HG03039 (cell line): ENCODE results near the gene SUV39H2.
"Not testable (repeated sequence)": the region's sequence is repeated elsewhere in the genome, so short reads cannot be mapped to it uniquely, and the experiment has no call there.

ENCODE experiments used
- ATAC-seq: cut with Tn5 transposase; IDR thresholded peaks from one replicate; pipeline ENCODE4 v1.9.1; 2021; ENCODE audit warnings: mild to moderate bottlenecking, moderate library complexity; ENCODE audit not compliant: unreplicated experiment

The SUV39H2 gene, protein sequence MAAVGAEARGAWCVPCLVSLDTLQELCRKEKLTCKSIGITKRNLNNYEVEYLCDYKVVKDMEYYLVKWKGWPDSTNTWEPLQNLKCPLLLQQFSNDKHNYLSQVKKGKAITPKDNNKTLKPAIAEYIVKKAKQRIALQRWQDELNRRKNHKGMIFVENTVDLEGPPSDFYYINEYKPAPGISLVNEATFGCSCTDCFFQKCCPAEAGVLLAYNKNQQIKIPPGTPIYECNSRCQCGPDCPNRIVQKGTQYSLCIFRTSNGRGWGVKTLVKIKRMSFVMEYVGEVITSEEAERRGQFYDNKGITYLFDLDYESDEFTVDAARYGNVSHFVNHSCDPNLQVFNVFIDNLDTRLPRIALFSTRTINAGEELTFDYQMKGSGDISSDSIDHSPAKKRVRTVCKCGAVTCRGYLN

DNA sequence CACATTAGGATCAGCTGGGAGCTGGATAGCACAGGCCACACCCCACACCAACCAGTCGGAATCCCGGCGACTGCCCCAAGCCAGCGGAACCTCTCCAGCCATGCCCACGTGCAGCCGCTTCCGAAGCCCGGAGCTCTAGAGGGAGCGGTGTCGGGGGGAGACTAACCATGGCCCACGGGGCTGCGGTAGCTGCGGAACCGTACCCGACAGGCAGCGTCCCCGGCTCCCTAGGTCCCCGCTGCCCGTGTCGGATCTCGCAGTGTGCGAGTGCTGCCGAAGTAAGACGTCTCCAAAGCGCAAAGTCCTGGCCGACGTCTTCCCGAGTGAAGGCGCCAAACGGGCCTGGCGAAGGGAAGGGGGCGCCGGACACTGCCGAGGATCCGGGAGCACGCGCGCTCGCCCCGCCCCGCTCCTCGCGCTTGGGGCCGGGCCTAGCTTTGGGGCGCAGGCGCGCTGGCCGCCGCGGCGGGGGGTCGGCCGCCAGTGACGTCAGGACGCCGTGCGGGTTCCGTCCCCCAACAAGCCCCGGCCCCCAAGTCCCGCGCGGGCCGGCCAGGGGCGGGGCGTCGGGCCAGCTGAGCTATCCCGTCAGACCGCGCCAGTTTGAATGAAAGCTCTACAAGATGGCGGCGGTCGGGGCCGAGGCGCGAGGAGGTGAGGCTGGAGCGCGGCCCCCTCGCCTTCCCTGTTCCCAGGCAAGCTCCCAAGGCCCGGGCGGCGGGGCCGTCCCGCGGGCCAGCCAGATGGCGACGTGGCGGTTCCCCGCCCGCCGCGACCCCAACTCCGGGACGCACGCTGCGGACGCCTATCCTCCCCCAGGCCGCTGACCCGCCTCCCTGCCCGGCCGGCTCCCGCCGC is at the start of gene SUV39H2:
Gene SUV39H2 (plus strand): TSS at position 601 of the 858 bp plus-strand sequence. CDS start 23 bp downstream, at position 624.
- ATAC-seq, result peak; percentile 86

DNA sequence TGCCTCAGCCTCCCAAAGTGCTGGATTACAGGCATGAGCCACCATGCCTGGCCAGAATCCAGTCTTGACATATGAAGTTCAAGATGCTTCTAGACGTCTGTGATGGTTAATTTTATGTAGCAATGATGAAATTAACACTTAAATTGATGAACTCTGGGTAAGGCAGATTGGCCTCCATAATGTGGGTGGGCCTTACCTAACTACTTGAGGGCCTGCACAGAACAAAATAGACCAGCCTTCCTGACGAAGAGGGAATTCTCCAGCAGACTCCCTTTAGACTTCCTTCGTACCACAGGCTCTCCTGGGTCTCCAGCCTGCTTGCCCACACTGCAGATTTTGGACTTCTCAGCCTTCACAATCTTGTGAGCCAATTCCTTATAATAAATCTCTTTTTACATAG is 45.6 kb upstream of the SUV39H2 start:
- ATAC-seq, result no peak

DNA sequence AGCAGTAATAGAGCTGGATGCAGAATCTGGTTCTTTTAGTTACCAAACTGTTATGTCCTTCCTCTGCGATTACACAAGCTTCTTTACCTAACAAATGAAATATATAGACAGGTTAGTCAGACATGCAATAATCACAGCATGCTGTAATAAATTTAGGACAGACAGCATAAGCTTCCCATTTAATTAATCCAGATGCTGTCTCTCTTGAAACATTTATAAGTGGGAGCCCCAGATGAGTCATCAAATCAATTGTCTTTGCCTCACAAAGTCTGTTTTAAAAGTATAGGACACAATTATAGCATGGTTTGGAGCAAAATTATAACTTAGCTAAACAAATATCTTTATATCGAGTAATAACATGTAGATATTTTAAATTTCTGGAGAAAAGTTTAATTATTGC is 42.5 kb upstream of the SUV39H2 start:
- no peak for ATAC-seq

DNA sequence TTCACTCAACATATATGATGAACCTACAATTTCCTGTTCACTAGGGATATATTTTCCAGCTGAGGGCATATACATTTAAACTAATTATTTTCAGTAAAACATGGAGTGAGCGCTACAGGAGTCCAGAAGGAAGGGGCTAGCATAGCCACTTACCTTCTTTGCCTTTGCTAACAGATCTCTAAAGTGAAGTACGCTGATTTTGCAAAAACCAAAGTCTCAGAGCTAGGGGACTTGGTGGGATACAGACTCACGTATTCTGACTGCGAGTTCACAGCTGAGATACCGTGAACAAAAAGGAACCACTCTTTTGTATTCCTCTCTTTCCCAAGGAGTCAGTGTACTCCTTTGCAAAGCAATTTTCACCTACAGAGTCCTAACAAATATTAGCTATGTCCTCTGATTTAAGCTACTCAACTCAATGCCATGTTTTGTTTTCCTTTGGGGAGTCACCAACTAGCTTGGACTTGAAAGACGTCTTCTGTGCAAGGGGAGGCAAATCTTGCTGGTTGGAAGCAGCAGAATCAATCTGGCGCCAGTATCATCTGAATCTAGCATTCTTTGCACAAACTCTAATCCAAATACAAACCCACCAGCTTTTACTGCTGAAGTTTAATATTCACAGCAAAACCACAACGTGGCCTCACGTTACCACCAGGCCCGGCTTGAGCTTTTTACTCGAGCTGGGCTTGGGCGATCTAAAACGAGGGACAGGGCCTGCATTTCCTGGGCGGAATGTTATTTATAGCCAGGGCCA is 41.5 kb upstream of the SUV39H2 start:
- no peak for ATAC-seq

DNA sequence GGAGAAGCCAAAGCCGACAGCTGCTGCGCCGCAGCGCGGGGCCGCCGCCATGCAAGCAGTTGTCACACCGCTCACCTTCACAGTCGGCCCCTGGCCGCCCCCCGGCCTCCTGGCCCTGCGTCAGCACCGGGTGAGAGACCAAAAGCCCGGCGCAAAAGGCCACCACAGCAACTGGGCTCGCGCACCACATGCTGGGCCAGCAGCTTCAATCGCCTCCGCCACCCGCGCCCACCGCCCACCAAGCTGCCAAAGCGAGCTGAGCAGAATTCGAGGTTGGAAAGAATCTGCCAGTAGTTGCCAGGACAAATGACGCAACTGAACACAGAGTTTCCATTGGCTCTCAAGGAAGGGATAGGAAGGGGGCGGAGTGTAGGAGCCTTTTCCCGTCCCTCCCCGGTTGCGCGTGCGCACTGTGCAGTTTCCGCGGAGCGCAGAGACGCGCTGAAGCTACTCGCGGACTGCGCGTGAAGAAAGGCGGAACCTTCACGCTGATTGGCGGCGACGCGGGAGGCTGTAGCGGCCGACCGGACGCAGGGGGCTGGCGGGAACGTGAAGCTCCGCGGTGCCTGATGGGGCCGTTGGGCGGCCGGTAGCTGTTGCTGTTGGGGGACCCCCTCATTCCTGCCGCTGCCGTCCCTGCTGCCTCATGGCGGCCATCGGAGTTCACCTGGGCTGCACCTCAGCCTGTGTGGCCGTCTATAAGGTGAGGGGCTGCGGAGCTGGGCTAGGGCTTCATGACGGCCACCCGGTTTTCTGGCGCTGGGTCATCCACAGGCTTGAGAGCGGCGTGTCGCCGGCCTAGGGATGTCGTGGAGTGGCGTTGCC is 40.7 kb upstream of the SUV39H2 start, which contains the start of the genes CDNF, HSPA14 and MSANTD7:
Gene CDNF (minus strand): TSS at position 281 of the 825 bp plus-strand sequence. CDS start 91 bp downstream, at position 190.
Gene HSPA14 (plus strand): TSS at position 550 of the 825 bp plus-strand sequence. CDS start 97 bp downstream, at position 647.
Gene MSANTD7 (plus strand): TSS at position 550 of the 825 bp plus-strand sequence. CDS start 3,979 bp downstream, outside the sequence.
- peak; percentile 93 for ATAC-seq

DNA sequence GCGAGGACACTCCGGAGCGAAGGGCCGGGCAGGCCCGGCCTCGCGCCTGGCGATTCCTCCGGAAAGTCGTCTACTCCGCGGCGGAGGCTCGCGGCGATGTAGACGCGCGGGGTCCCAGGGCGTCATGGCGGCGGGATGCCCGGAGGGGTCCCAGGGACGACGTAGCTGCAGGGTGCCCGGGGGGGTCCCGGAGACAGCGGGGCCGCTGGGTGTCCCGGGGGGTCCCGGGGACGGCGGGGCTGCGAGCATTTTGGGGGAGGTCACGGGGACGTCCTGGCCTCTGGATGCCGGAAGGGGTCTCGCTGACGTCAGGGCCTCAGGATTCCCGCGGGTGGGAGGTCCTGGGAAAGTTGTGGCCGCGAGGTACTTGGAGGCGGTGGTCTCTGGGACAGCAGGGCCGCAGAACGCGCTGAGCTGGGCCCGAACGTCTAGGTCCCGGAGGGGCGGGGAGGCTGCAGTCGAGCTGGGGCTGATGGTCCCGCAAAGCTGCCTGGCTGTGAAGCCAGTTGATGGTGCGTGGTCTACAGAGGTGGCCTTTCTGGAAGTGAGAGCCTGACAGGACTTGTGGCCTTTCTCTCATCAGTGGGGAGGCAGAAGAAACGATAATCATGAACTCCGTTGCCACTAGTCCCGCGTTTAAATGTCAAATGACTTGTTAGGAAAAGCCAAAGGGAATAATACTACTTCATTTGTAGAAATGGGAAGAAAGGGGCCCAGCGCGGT is 39.9 kb upstream of the SUV39H2 start:
- ATAC-seq, result peak; percentile 0

DNA sequence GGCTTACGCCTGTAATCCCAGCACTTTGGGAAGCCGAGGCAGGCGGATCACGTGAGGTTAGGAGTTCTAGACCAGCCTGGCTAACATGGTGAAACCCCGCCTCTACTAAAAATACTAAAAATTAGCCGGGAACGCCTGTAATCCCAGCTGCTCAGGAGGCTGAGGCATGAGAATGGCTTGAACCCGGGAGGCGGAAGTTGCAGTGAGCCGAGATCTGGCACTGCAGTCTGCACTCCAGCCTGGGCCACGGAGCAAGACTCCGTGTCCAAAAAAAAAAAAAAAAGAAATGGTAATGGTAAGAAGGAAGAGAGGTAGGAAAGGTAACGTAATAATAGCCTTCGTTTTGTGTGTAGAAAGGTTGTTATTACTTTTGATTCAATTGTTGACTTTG is 39.4 kb upstream of the SUV39H2 start:
- ATAC-seq, result no peak

DNA sequence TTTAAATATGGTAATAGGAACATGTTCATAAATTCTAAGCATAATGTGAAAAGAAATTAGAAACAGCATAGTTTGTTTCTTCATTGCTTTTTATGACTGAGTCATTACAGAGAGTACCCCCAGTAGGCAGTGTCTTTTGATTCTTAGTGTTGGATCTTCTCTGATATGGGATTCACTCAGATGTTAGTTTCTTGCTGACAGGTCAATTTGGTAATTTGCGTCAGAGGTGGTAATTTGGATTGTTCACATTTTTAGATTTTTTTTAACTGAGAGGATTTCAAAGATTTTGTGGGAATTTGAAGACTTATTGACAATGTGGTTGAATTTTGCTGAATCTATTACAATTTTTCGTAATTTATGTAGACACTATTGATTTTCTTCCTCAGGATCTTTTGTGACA is 38.5 kb upstream of the SUV39H2 start:
- no peak for ATAC-seq

DNA sequence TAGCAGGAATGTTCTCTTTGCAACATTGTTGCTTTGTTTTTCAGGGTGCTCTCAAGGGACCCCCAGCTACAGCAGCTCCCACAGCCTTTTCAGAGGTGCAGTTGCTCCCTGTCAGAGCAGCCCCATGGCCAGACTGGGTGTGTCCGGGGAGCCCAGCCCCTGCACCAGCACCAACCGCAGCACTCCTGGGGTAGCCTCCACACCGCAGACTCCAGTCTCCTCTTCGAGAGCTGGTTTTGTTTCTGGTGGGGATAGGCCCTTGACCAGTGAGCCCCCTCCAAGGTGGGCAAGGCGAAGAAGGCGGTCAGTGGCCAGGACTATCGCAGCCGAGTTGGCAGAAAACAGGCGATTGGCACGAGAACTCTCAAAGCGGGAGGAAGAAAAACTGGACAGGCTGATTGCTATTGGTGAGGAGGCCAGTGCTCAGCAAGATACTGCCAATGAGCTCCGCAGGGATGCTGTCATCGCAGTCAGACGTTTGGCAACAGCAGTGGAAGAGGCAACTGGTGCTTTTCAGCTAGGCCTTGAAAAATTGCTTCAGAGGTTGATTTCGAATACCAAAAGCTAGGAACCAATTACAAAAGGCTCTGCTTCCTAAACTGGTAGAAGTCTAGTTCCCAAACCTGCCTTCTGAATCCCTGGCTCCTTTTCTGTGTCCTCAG is 35.2 kb upstream of the SUV39H2 start:
- no peak for ATAC-seq

DNA sequence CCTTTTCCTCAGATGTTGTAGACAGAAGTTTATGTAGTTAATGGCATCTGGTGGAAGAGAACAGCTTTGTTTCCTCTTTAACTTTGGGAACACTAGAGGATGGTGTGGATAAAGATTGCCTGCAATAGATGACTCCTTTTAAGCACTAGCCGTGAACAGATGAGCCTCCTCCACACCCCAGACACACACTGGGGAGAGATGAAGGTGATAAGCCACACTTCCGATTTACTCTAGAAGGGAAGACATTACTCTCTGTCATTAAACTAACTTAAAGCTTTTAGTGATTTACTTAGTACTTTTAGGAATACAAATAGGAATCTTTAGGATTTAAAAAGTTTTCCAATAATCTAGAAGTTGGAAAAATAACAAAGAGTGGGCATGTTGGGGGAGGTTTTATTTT is 33.7 kb upstream of the SUV39H2 start:
- ATAC-seq, result no peak

DNA sequence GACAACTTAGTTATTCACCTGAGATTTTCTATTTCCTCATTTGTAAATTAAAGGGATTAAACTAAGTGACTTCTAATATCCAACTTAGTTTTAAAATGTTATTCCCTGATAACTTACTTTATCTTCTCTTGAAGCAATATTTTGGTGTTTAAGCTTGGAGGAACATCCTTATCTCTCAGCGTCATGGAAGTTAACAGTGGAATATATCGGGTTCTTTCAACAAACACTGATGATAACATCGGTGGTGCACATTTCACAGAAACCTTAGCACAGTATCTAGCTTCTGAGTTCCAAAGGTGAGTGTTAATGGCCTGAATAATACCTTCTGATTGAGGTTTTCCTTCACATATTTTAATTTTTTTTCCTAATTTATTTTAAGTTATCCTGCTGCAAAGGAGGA is 26.4 kb upstream of the SUV39H2 start:
- no peak for ATAC-seq

DNA sequence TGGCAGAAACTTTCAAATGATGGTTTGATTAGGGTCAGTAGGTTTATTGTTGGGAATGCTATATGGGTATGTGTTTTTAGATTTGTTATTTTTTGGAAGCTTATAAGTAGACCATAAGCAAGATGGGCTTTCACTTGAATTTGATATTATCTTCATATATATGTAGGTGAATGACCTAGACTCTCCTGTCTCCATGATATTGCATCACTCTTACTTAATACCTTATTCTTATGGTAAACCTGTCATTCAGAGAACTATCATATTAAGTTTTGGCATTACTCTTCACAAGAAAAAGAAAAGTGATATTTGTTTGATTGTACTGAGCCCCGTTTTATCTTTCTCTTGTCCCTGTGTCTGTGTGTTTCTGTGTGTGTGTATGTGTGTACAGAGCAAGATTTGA is 23.2 kb upstream of the SUV39H2 start:
- no peak for ATAC-seq

DNA sequence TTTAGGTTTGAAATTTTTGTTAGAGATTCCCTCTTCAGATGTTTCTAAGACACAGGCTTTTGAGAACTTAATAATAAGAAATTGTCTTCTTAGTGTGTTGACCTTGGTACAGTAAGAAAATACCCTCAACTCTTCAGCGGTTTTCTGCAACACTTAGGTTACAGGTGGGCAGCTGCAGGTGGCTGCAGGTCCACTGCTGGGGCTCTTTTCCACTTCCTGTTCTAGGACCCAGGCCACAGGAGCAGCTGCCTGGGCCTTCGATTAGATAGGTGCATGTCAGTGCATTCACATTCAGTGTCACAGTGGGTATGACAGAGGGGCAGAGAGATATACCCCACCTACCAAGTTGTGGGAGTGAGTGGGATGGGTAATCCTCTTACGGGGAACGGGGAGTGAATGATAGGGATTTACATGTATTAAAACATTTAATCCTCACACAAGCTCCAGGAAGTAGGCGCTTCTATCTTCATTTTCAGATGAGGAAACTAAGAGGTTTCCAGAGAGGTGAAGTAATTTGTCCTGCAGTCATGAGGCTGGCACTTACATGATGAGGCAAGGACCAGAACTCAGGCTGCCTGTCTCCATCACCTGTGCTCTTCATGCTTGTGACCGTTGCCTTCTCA is 20.2 kb upstream of the SUV39H2 start:
- ATAC-seq, result no peak

DNA sequence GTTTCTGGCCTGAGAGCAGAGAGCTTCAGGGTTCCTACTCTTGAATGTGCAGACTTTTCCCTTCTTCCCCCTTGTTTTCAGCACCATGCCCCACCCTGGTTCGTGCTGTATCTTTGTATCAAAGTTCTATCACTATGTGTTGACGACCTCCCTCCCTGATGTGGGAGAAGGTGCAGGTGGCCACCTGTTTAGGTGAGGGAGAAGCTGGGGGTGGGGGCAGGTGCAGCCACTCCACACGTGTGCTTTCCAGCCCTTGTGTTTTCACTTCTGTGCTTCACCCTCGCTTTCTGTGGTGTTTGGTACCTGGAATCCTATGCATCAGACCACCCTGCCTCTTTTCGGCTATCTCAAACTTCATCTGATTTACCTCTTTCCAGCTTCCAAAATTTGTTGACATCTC is 19.6 kb upstream of the SUV39H2 start:
- ATAC-seq, result no peak

DNA sequence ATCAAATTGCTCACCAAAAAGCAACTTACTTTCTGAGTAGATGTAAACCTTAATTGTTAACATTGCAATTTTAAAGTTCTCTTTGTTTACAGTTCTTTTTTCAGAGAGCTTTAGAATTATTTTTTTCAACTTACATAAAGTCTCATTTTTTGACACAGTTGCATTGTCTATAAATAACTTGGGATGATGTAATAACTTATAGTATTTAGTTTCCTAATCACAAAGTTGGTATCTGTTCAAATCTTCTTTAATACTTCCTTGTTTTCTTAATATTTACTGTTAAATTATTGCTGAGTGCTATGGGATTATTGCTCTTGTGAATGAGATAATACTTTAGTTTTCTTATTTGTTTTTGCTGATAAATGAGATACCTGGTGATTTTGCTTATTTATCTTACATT is 18.9 kb upstream of the SUV39H2 start:
- no peak for ATAC-seq

DNA sequence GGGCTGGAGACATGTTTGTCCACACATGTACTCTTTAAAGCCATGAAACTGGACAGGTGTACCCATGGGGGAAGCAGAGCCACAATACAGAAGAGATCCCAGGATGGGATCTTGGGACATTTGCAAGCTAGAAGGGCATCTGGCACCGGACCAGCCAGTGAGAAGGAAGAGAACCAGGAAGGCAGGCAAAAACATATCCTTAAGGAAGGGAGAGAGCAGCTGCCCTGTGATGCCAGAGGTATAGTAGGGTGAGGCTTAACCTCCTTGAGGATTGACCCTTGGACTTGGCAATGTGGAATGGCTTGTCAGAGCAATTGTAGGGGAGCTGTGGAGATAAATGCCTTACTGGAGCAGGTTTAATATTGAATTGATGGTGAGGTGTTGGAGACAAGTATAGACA is 17.9 kb upstream of the SUV39H2 start:
- no peak for ATAC-seq

DNA sequence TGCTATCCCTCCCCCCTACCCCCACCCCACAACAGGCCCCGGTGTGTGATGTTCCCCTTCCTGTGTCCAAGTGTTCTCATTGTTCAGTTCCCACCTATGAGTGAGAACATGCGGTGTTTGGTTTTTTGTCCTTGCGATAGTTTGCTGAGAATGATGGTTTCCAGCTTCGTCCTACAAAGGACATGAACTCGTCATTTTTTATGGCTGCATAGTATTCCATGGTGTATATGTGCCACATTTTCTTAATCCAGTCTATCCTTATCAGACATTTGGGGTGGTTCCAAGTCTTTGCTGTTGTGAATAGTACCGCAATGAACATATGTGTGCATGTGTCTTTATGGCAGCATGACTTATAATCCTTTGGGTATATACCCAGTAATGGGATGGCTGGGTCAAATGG is 14.2 kb upstream of the SUV39H2 start:
- not testable (repeated sequence) for ATAC-seq

DNA sequence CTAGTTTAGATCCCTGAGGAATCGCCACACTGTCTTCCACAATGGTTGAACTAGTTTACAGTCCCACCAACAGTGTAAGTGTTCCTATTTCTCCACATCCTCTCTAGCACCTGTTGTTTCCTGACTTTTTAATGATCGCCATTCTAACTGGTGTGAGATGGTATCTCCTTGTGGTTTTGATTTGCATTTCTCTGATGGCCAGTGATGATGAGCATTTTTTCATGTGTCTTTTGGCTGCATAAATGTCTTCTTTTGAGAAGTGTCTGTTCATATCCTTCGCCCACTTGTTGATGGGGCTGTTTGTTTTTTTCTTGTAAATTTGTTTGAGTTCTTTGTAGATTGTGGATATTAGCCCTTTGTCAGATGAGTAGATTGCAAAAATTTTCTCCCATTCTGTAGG is 13.8 kb upstream of the SUV39H2 start:
- not testable (repeated sequence) for ATAC-seq
